ENCODE results near the gene GPNMB. TPM values are rescaled to one million over a fixed set of nuclear protein-coding genes. Genes with fewer than 3 reads are reported as not detected.

Gene GPNMB
- total RNA-seq, 1 experiment from 2014 or later, result 1.2 TPM

- intact Hi-C loops (cut with micrococcal nuclease; ENCODE audit: unreplicated experiment), result no loop called here
- Mint-ChIP-seq H3K9me3 (ENCODE audit: unreplicated experiment) (no peaks in the 10 kb centered on the region), H3K36me3 (ENCODE audit: insufficient read depth, unreplicated experiment) (no peaks in the 10 kb centered on the region), H3K4me3 (ENCODE audit: unreplicated experiment) (no peak overlapping the region), H3K27me3 (ENCODE audit: insufficient read depth, unreplicated experiment) (no peaks in the 10 kb centered on the region), H3K4me1 (ENCODE audit: low read depth, unreplicated experiment) (no peaks in the 10 kb centered on the region), H3K27ac (ENCODE audit: unreplicated experiment) (no peak overlapping the region)
- no peaks in the 10 kb centered on the region for H3K27me3 ChIP-seq (replicated peaks; ENCODE audit: control insufficient read depth, insufficient read depth, low read length)
- BruUV-seq (replicated peaks), result no TSS peak
- H3K36me3 ChIP-seq (ENCODE audit: control insufficient read depth, insufficient read depth, low read length), result no peaks in the 10 kb centered on the region
- no peak overlapping the region for H3K4me3 ChIP-seq (ENCODE audit: low read depth, low read length)
- DNase-seq, result no peak
- ChIA-PET POLR2A (interaction anchor here (0.6 kb wide), 1 partner anchor 16 kb away, joined by 6 read pairs; no protein-coding TSS in a partner anchor), CTCF (interaction anchor here (0.6 to 0.7 kb wide), 2 partner anchors 254 to 326 kb away, joined by 3 to 6 read pairs; no protein-coding TSS in a partner anchor)
- no peak for TF ChIP-seq CTCF (IDR thresholded peaks at IDR 0.05; ENCODE audit: insufficient read depth in 1 of 2, low read depth in 1 of 2, low read length in 1 of 2, severe bottlenecking in 1 of 2, unreplicated experiment in 1 of 2)
- no peaks in the 10 kb centered on the region for H3K9me3 ChIP-seq
- no peaks in the 10 kb centered on the region for H3K4me1 ChIP-seq
These were observed 36.5 kb downstream of the GPNMB start for GRCh38 chr7:23283086-23283485.

DNA sequence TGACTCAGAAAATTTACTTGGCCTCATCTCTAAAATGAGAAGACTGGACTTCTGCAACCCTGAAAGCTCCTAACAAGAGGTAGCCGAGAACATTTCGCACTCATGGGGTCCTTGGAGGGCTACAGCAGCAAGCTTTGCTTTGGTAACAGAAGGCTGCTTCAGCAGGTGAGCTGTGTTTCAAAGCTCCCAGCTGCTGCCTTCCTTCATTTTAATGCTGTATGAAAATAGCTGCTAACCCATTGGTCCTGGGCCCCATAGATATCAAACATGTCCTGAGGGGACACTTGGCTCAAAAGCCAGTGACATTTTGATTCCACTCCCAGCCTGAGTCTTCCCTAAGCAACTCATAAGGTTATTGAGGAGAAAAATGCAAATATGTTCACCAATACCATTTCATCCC, 38.3 kb downstream of the GPNMB start:
- Mint-ChIP-seq H3K4me3 (ENCODE audit: unreplicated experiment) (no peak overlapping the region), H3K9me3 (ENCODE audit: unreplicated experiment) (no peaks in the 10 kb centered on the region), H3K4me1 (ENCODE audit: low read depth, unreplicated experiment) (no peaks in the 10 kb centered on the region), H3K27ac (ENCODE audit: unreplicated experiment) (no peak overlapping the region), H3K36me3 (ENCODE audit: insufficient read depth, unreplicated experiment) (no peaks in the 10 kb centered on the region), H3K27me3 (ENCODE audit: insufficient read depth, unreplicated experiment) (no peaks in the 10 kb centered on the region)
- ChIA-PET POLR2A (no interaction called here), CTCF (no interaction called here)
- Histone ChIP-seq H3K4me3 (ENCODE audit: low read depth, low read length) (no peak overlapping the region), H3K4me1 (no peaks in the 10 kb centered on the region), H3K27me3 (replicated peaks; ENCODE audit: control insufficient read depth, insufficient read depth, low read length) (no peaks in the 10 kb centered on the region), H3K36me3 (ENCODE audit: control insufficient read depth, insufficient read depth, low read length) (no peaks in the 10 kb centered on the region), H3K9me3 (no peaks in the 10 kb centered on the region)
- TF ChIP-seq CTCF (IDR thresholded peaks at IDR 0.05; ENCODE audit: insufficient read depth in 1 of 2, low read depth in 1 of 2, low read length in 1 of 2, severe bottlenecking in 1 of 2, unreplicated experiment in 1 of 2), result no peak
- DNase-seq, result no peak
- intact Hi-C loops (cut with micrococcal nuclease; ENCODE audit: unreplicated experiment), result no loop called here
- no TSS peak for BruUV-seq (replicated peaks)

DNA sequence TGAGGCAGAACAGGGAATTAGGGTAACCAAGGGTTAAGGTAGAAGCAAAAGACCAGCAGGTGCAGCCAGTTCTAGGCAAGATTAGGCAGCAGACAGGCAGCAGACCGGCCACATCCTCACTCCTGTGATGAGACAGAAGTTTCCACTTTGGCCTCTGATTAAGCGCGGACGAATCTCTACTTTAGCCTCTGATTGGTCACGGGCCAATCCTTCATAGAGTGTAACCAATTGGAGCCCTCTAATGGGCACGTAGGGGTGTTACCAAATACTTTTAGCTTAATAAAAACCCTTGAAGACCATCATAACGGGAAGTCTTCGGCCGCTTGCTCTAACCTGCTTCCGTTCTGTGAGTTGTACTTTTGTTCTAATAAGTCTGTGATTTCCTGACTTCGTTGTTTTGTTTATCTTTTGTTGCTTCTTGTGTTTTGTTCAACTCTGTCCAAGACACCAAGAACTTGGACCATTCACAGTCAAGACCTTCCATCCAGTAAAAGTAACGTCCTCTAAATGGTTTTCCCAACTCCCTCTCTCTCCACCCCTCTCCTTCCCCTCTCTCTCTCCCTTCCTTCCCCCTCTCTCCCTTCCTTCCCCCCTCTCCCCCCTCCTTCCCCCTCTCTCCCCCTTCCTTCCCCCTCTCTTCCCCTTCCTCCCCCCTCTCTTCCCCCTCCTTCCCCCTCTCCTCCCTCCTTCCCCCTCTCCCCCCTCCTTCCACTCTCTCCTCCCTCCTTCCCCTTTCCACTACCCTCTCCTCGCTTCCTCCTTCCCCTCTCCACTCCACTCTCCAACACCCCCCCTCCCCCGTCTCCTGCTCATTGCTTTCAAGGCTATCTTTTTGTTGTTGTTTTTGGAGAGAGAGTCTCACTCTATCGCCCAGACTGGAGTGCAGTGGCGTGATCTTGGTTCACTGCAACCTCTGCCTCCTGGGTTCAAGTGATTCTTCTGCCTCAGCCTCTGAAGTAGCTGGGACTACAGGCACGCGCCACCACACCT, 39.4 kb downstream of the GPNMB start:
- BruUV-seq (replicated peaks), result no TSS peak
- no peak overlapping the region for H3K4me3 ChIP-seq (ENCODE audit: low read depth, low read length)
- Mint-ChIP-seq H3K27ac (ENCODE audit: unreplicated experiment) (no peak overlapping the region), H3K4me1 (ENCODE audit: low read depth, unreplicated experiment) (no peaks in the 10 kb centered on the region), H3K9me3 (ENCODE audit: unreplicated experiment) (no peaks in the 10 kb centered on the region), H3K4me3 (ENCODE audit: unreplicated experiment) (no peak overlapping the region), H3K36me3 (ENCODE audit: insufficient read depth, unreplicated experiment) (no peaks in the 10 kb centered on the region), H3K27me3 (ENCODE audit: insufficient read depth, unreplicated experiment) (no peaks in the 10 kb centered on the region)
- intact Hi-C loops (cut with micrococcal nuclease; ENCODE audit: unreplicated experiment), result no loop called here
- H3K4me1 ChIP-seq, result no peaks in the 10 kb centered on the region
- ChIA-PET POLR2A (no interaction called here), CTCF (no interaction called here)
- no peak for DNase-seq
- no peak for TF ChIP-seq CTCF (IDR thresholded peaks at IDR 0.05; ENCODE audit: insufficient read depth in 1 of 2, low read depth in 1 of 2, low read length in 1 of 2, severe bottlenecking in 1 of 2, unreplicated experiment in 1 of 2)
- no peaks in the 10 kb centered on the region for H3K9me3 ChIP-seq
- H3K27me3 ChIP-seq (replicated peaks; ENCODE audit: control insufficient read depth, insufficient read depth, low read length), result no peaks in the 10 kb centered on the region
- H3K36me3 ChIP-seq (ENCODE audit: control insufficient read depth, insufficient read depth, low read length), result no peaks in the 10 kb centered on the region
